Testis (tissue), 2 donors: ENCODE data around the gene TRPC4.

Experiments
- CTCF ChIP-seq, 3 experiments: fragments of 450-650 bp in 2 of 3; fragments of 200-600 bp in 1 of 3; sonication (generic) in 1 of 3; IDR thresholded peaks; one replicate each; pipeline ENCODE4 v1.5.1; 2016 to 2019; ENCODE audit warnings: antibody characterized with exemption in 3 of 3, mild to moderate bottlenecking in 2 of 3, moderate library complexity in 1 of 3
- POLR2A ChIP-seq: fragments of 450-650 bp; IDR thresholded peaks from one replicate; pipeline ENCODE4 v1.6.1; 2017; ENCODE audit warnings: antibody characterized with exemption, mild to moderate bottlenecking, moderate library complexity

DNA sequence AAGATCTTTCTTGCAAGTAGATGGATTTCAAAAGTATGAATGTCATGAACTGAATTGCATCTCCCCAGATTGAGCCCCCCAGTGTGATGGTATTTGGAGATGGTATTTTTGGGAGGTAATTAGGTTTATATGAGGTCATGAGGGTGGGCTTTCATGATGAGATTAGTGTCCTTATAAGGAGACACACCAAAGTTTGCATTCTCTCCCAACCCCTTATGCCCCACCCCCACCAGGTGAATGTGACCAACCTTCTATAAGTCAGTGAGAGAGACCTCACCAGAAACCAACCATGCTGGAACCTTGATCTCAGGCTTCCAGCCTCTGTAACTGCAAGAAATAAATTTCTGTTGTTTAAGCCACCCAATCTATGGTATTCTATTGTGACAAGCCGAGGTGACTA lies 199.7 kb downstream of the TRPC4 start:
- TF ChIP-seq CTCF (IDR thresholded peaks at IDR 0.05) (no peak), POLR2A (no peak)
